Hepatocyte (in vitro differentiated cells): ENCODE data around the gene CERK. TPM values are rescaled to one million over a fixed set of nuclear protein-coding genes. Genes with fewer than 3 reads are reported as not detected.

Experiments used
- DNase-seq: peaks from one replicate; pipeline ENCODE4 v3.0.0-alpha.2; 2016; ENCODE audit warnings: low spot score
- H2AFZ ChIP-seq: fragments of 200-600 bp; sonication (generic); 2 replicates; pipeline ENCODE4 v1.6.0; 2016; ENCODE audit warnings: antibody characterized with exemption, mild to moderate bottlenecking
- H3K27ac ChIP-seq: fragments of 200-600 bp; sonication (generic); 2 replicates; pipeline ENCODE4 v1.5.1; 2016; ENCODE audit warnings: mild to moderate bottlenecking
- H3K27me3 ChIP-seq: fragments of 200-600 bp; sonication (generic); 2 replicates; pipeline ENCODE4 v1.6.1; 2016
- H3K36me3 ChIP-seq: fragments of 200-600 bp; sonication (generic); replicated peaks from 2 replicates; pipeline ENCODE4 v1.5.1; 2016; ENCODE audit warnings: low read depth; ENCODE audit not compliant: insufficient read depth
- H3K4me1 ChIP-seq: fragments of 200-600 bp; sonication (generic); 2 replicates; pipeline ENCODE4 v1.5.1; 2016; ENCODE audit warnings: mild to moderate bottlenecking, moderate library complexity; ENCODE audit not compliant: insufficient read depth
- H3K4me2 ChIP-seq: fragments of 200-600 bp; sonication (generic); 2 replicates; pipeline ENCODE4 v1.6.0; 2016
- H3K4me3 ChIP-seq: fragments of 200-600 bp; sonication (generic); 2 replicates; pipeline ENCODE4 v1.5.1; 2016; ENCODE audit warnings: mild to moderate bottlenecking
- H3K79me2 ChIP-seq: fragments of 200-600 bp; sonication (generic); 2 replicates; pipeline ENCODE4 v1.6.0; 2017; ENCODE audit warnings: mild to moderate bottlenecking
- H3K9me2 ChIP-seq: fragments of 200-600 bp; sonication (generic); replicated peaks from 2 replicates; pipeline ENCODE4 v1.6.0; 2017; ENCODE audit warnings: mild to moderate bottlenecking; ENCODE audit not compliant: insufficient read depth
- H3K9me3 ChIP-seq: fragments of 200-600 bp; sonication (generic); 2 replicates; pipeline ENCODE4 v1.5.1; 2016; ENCODE audit warnings: low read depth, mild to moderate bottlenecking
- H4K20me1 ChIP-seq: fragments of 200-600 bp; sonication (generic); 2 replicates; pipeline ENCODE4 v1.6.0; 2016; ENCODE audit warnings: mild to moderate bottlenecking; ENCODE audit not compliant: insufficient read depth, poor library complexity, severe bottlenecking
- CTCF ChIP-seq: fragments of 200-600 bp; sonication (generic); IDR thresholded peaks from 2 replicates; pipeline ENCODE4 v1.5.1; 2016; ENCODE audit warnings: antibody characterized with exemption, mild to moderate bottlenecking; ENCODE audit not compliant: poor library complexity
- EZH2 ChIP-seq: fragments of 200-600 bp; sonication (generic); IDR thresholded peaks from 2 replicates; pipeline ENCODE4 v1.6.1; 2016; ENCODE audit warnings: antibody characterized with exemption, mild to moderate bottlenecking, borderline replicate concordance
- EZH2phosphoT487 ChIP-seq: fragments of 200-600 bp; sonication (generic); IDR thresholded peaks from one replicate; pipeline ENCODE4 v1.6.1; 2018; ENCODE audit warnings: antibody characterized with exemption, mild to moderate bottlenecking, low read depth, moderate library complexity; ENCODE audit not compliant: unreplicated experiment, severe bottlenecking
- WGBS: methylation state at CpG from one replicate; pipeline ENCODE4 v1.1.6; 2016; ENCODE audit warnings: low lambda C conversion rate; ENCODE audit errors: missing lambda C conversion rate; 5-methylcytosine and 5-hydroxymethylcytosine counted together
- polyA plus RNA-seq: library from polyadenylated mRNA; unstranded; fragments of >200 nt; fragmentation: Nextera tagmentation; extraction: Ambion mirVana; gene quantifications from 2 replicates; pipeline ENCODE4 v1.2.1, GENCODE V29; 2016
- total RNA-seq: library from RNA; depleted of rRNA; stranded (reverse); fragments of >200 nt; gene quantifications from 2 replicates; pipeline ENCODE4 v1.2.3, GENCODE V29; 2014

CERK gene
- total and polyA plus RNA-seq, 2 experiments from 2014 or later = 38.6 to 59.0 TPM

- TF ChIP-seq EZH2phosphoT487 = no peak
- TF ChIP-seq EZH2 = no peak
- no peak for TF ChIP-seq CTCF
- H3K4me3 ChIP-seq = no peak overlapping the region
- no peak overlapping the region for H2AFZ ChIP-seq
- H3K4me2 ChIP-seq = no peak overlapping the region
- no peaks in the 10 kb centered on the region for H3K9me2 ChIP-seq
- peaks cover 12% of the 10 kb centered on the region for H3K4me1 ChIP-seq
- H3K79me2 ChIP-seq = peaks cover 17% of the 10 kb centered on the region
- no peak for DNase-seq
- H4K20me1 ChIP-seq = no peaks in the 10 kb centered on the region
- no peaks in the 10 kb centered on the region for H3K27me3 ChIP-seq
- H3K36me3 ChIP-seq = no peaks in the 10 kb centered on the region
- 88% methylated on average over 1 of the region's 1 CpG for WGBS
- peak overlapping the region; percentile 85 for H3K27ac ChIP-seq
- H3K9me3 ChIP-seq = no peaks in the 10 kb centered on the region
These were observed 20.1 kb upstream of the CERK start for GRCh38 chr22:46758121-46758520.

GRCh38 chr22:46757104-46757503 lies 19.1 kb upstream of the CERK start:
- TF ChIP-seq CTCF (no peak), EZH2 (no peak), EZH2phosphoT487 (no peak)

GRCh38 chr22:46756097-46756496 lies 18.0 kb upstream of the CERK start:
- Histone ChIP-seq H3K79me2 (peaks cover 2% of the 10 kb centered on the region), H3K27me3 (no peaks in the 10 kb centered on the region), H3K27ac (no peak overlapping the region), H3K9me3 (no peaks in the 10 kb centered on the region), H3K36me3 (no peaks in the 10 kb centered on the region), H2AFZ (no peak overlapping the region), H3K4me3 (no peak overlapping the region), H3K4me2 (no peak overlapping the region), H4K20me1 (no peaks in the 10 kb centered on the region), H3K9me2 (no peaks in the 10 kb centered on the region), H3K4me1 (peaks cover 6% of the 10 kb centered on the region)
- no peak for TF ChIP-seq EZH2phosphoT487
- TF ChIP-seq CTCF = no peak
- no peak for TF ChIP-seq EZH2
- 85% methylated on average over 1 of the region's 1 CpG for WGBS
- DNase-seq = no peak

More at GRCh38 chr22:46757104-46757503, 19.1 kb upstream of the CERK start:
- 86% methylated on average over 2 of the region's 2 CpGs for WGBS
- Histone ChIP-seq H3K27ac (no peak overlapping the region), H3K4me3 (no peak overlapping the region), H3K9me3 (no peaks in the 10 kb centered on the region), H2AFZ (no peak overlapping the region), H3K36me3 (no peaks in the 10 kb centered on the region), H3K4me1 (peaks cover 12% of the 10 kb centered on the region), H4K20me1 (no peaks in the 10 kb centered on the region), H3K27me3 (no peaks in the 10 kb centered on the region), H3K4me2 (no peak overlapping the region), H3K9me2 (no peaks in the 10 kb centered on the region), H3K79me2 (peaks cover 11% of the 10 kb centered on the region)
- no peak for DNase-seq

- Histone ChIP-seq H3K4me2 (no peak overlapping the region), H3K27me3 (no peaks in the 10 kb centered on the region), H3K4me3 (no peak overlapping the region), H3K9me3 (no peaks in the 10 kb centered on the region), H3K79me2 (no peaks in the 10 kb centered on the region), H3K4me1 (peaks cover 7% of the 10 kb centered on the region), H3K9me2 (no peaks in the 10 kb centered on the region), H3K36me3 (no peaks in the 10 kb centered on the region), H3K27ac (no peak overlapping the region), H4K20me1 (no peaks in the 10 kb centered on the region), H2AFZ (no peak overlapping the region)
- no peak for TF ChIP-seq CTCF
- no peak for TF ChIP-seq EZH2
- TF ChIP-seq EZH2phosphoT487 = no peak
- WGBS = 90% methylated on average over 2 of the region's 2 CpGs
- no peak for DNase-seq
These were observed 17.5 kb upstream of the CERK start for GRCh38 chr22:46755525-46755924.
